CD4-positive, alpha-beta T cell treated with Interleukin-10 for 1 hour (primary cell): Measurements from ENCODE around the gene MYH15.

ENCODE experiments used
- DNase-seq: peaks from one replicate; pipeline ENCODE4 v3.0.0-alpha.2; 2020

MYH15 gene

GRCh38 chr3:108510496-108510895 lies at the start of gene MYH15:
Gene MYH15 (minus strand): TSS chr3:108510596. CDS start chr3:108510530, 66 bp downstream.
- no peak for DNase-seq

GRCh38 chr3:108555966-108556581 lies 45.7 kb upstream of the MYH15 start:
- no peak for DNase-seq

GRCh38 chr3:108554913-108555571 lies 44.6 kb upstream of the MYH15 start:
- no peak for DNase-seq

- DNase-seq, result no peak
Measured at GRCh38 chr3:108554229-108554628, 43.8 kb upstream of the MYH15 start.

GRCh38 chr3:108552267-108553159 lies 42.1 kb upstream of the MYH15 start:
- DNase-seq, result peak; percentile 61

GRCh38 chr3:108548886-108549285 lies 38.5 kb upstream of the MYH15 start:
- no peak for DNase-seq

- DNase-seq, result no peak
Measured at GRCh38 chr3:108548304-108548703, 37.9 kb upstream of the MYH15 start.

GRCh38 chr3:108546692-108547091 lies 36.3 kb upstream of the MYH15 start:
- DNase-seq, result no peak

GRCh38 chr3:108546247-108546646 lies 35.9 kb upstream of the MYH15 start:
- DNase-seq, result peak; percentile 15

GRCh38 chr3:108538083-108538482 lies 27.7 kb upstream of the MYH15 start:
- no peak for DNase-seq

GRCh38 chr3:108528459-108529252 lies 18.3 kb upstream of the MYH15 start:
- no peak for DNase-seq

GRCh38 chr3:108527817-108528216 lies 17.4 kb upstream of the MYH15 start:
- no peak for DNase-seq

- no peak for DNase-seq
Measured at GRCh38 chr3:108527109-108527508, 16.7 kb upstream of the MYH15 start.

- DNase-seq, result no peak
Measured at GRCh38 chr3:108525971-108526370, 15.6 kb upstream of the MYH15 start.

GRCh38 chr3:108525256-108525655 lies 14.9 kb upstream of the MYH15 start:
- DNase-seq, result no peak

- no peak for DNase-seq
Measured at GRCh38 chr3:108524537-108524936, 14.1 kb upstream of the MYH15 start.

- DNase-seq, result no peak
Measured at GRCh38 chr3:108518895-108519294, 8.5 kb upstream of the MYH15 start.

GRCh38 chr3:108516881-108517280 lies 6.5 kb upstream of the MYH15 start:
- DNase-seq, result no peak

- DNase-seq, result no peak
Measured at GRCh38 chr3:108513961-108514360, 3.6 kb upstream of the MYH15 start.

GRCh38 chr3:108512671-108513070 lies 2.3 kb upstream of the MYH15 start:
- no peak for DNase-seq

- no peak for DNase-seq
Measured at GRCh38 chr3:108511490-108511889, 1.1 kb upstream of the MYH15 start.

GRCh38 chr3:108511055-108511454 lies 659 bp upstream of the MYH15 start:
- DNase-seq, result no peak

- no peak for DNase-seq
Measured at GRCh38 chr3:108509871-108510270, 525 bp downstream of the MYH15 start.
